NB4 (cell line): ENCODE data around the gene NUP214.

ENCODE experiments used
- DNase-seq: peaks from one replicate; pipeline ENCODE4 v3.0.0; 2010; ENCODE audit warnings: low read depth
- H3K4me3 ChIP-seq: one replicate; pipeline ENCODE4 v1.5.1; 2011; ENCODE audit warnings: mild to moderate bottlenecking, low read depth, low read length, moderate library complexity
- MYC ChIP-seq: IDR thresholded peaks from 2 replicates; pipeline ENCODE4 v1.6.1; 2011; ENCODE audit warnings: low read depth, low read length
- POLR2A ChIP-seq: IDR thresholded peaks from 2 replicates; pipeline ENCODE4 v1.6.1; 2011; ENCODE audit warnings: mild to moderate bottlenecking; ENCODE audit not compliant: insufficient read length; ENCODE audit errors: extremely low read depth
- TF ChIP-seq, protein P1 (sequence below): IDR thresholded peaks from 2 replicates; pipeline ENCODE4 v1.6.1; 2011; ENCODE audit warnings: low read depth, low read length
- TF ChIP-seq, protein P2 (sequence below): IDR thresholded peaks from one replicate; pipeline ENCODE4 v1.5.1; 2012; ENCODE audit warnings: low read depth, low read length

NUP214 gene

DNA sequence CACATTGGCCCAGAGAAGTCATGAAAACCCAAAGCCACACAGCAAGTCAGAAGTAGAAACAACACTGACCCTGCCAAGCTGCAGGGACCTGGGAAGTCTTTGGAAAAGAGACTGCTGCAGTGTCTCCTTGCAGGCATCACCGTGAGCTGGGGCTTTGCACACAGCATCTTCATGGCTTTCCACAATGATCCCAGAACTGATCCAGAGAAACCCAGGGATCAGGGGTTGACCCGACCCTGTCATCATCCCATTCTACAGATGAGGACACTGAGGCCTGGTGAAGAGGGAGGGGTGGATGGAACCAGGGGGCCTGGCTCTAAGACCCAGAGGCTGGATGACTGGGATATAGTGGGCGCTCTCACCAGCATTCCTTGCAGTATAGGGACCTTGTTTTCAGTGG, 155.3 kb downstream of the NUP214 start:
- TF ChIP-seq, protein P1, sequence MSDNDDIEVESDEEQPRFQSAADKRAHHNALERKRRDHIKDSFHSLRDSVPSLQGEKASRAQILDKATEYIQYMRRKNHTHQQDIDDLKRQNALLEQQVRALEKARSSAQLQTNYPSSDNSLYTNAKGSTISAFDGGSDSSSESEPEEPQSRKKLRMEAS, result no peak
- TF ChIP-seq, protein P2, sequence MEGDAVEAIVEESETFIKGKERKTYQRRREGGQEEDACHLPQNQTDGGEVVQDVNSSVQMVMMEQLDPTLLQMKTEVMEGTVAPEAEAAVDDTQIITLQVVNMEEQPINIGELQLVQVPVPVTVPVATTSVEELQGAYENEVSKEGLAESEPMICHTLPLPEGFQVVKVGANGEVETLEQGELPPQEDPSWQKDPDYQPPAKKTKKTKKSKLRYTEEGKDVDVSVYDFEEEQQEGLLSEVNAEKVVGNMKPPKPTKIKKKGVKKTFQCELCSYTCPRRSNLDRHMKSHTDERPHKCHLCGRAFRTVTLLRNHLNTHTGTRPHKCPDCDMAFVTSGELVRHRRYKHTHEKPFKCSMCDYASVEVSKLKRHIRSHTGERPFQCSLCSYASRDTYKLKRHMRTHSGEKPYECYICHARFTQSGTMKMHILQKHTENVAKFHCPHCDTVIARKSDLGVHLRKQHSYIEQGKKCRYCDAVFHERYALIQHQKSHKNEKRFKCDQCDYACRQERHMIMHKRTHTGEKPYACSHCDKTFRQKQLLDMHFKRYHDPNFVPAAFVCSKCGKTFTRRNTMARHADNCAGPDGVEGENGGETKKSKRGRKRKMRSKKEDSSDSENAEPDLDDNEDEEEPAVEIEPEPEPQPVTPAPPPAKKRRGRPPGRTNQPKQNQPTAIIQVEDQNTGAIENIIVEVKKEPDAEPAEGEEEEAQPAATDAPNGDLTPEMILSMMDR, result no peak
- TF ChIP-seq POLR2A (no peak), MYC (no peak)
- no peak overlapping the region for H3K4me3 ChIP-seq
- DNase-seq, result no peak

DNA sequence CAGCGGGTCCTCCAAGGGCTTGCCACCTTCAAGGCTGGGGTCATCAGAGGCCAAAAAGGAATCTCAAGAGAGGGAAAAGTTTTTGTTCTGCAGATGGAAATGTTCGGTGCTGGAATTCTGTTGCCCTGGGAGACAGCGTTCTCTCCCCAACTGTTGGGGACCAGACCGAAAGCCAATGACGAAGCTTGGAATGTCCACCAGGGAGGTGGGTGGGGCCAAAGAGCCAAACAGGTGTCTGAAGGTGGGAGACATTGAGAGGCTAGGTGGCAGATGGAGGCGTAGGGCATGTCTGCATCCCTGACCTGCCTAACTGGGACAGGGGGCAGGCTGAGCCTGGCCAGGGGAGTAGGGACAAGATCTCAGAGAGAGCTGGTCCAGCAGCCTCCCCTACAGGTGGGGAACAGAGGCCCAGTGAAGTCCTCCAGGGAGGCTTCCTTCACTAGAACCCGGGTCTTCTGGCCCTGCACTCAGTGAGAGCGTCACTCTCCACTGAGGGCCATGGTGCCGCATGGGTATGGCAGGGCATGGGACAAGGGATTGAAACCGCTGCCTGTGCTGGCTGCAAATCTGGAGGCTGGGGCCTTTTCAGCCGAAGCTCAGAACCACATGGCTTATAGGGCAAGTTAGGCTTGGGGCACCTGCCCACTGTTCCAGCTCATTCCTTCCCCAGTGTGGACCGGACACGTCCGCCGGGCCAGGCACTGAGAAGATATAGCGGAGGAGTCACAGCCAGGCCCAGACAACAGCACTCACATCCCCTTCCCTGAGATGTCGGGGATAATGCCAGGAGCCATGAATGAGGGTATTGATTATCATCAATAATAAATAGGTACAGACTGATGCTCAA, 156.0 kb downstream of the NUP214 start:
- TF ChIP-seq MYC, result no peak
- TF ChIP-seq, protein P2, result no peak
- no peak for TF ChIP-seq POLR2A
- TF ChIP-seq, protein P1, result no peak
- DNase-seq, result no peak
- H3K4me3 ChIP-seq, result no peak overlapping the region

DNA sequence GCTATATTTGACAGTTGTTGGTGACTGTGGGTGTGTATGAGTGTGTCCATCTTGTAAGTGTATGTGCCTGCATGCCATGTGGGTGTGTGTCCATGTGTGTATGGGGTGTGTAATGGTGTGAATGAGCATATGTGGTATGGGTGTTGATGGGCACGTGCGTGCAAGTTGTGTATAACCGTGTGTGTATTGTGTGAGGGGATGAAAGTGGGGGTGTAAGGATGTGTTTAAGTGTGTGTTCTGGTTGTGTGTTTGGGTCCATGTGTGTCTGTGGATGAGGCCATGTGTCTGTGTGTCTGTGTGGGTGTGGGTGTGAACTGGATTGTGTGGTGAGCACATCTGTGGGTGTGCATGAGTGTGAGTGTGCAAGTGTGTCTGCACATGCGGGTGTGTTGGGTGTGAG, 156.8 kb downstream of the NUP214 start:
- no peak overlapping the region for H3K4me3 ChIP-seq
- TF ChIP-seq MYC (no peak), POLR2A (no peak)
- TF ChIP-seq, protein P2, result no peak
- TF ChIP-seq, protein P1, result no peak
- no peak for DNase-seq

DNA sequence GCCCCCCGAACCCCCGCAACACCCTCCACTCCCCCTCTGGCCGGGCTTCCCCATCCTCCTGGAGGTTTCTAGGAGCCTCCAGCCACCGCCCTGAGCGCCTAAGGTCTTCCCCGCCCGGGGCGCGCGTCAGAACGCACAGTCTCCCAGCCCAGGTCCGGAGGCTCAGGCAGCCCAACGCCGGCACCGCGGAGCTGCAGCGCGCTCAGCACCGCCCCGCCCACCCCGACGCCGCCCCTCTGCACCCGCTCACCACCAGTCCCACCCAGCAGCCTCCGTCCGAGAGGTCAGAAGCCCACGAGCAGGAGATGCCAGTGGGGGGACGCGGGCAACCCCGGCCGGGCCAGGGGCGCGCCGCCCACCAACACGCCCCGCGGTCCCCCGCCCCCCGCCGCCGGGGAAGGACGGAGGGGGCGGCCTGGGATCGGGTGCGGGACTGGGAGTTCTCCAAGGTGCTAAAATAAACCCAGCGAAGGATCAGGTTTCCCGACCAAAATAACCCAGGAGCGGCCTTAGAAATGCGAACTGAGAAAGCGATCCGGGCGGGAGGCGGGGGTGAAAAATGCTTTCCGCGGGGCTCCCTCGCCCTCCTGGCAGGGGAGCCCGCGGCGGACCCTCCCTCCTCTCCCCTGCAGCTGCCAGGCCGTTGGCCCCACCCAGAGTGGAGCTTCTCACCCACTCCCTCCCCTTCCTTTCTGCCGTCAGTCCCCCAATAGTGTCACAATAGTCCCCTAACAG, 157.5 kb downstream of the NUP214 start:
- TF ChIP-seq, protein P2, result no peak
- TF ChIP-seq POLR2A (no peak), MYC (no peak)
- TF ChIP-seq, protein P1, result no peak
- H3K4me3 ChIP-seq, result no peak overlapping the region
- DNase-seq, result no peak
